HG03460 (cell line): ENCODE results near the gene CD101.

Source experiments
- ATAC-seq: cut with Tn5 transposase; IDR thresholded peaks from one replicate; pipeline ENCODE4 v1.9.1; 2021; ENCODE audit not compliant: unreplicated experiment

Gene CD101

GRCh38 chr1:117014209-117014608 lies 12.6 kb downstream of the CD101 start:
- no peak for ATAC-seq

- ATAC-seq: no peak
Measured at GRCh38 chr1:117015724-117016123, 14.2 kb downstream of the CD101 start.

- ATAC-seq: no peak
Measured at GRCh38 chr1:117017062-117017461, 15.5 kb downstream of the CD101 start.

GRCh38 chr1:117017648-117018047 lies 16.1 kb downstream of the CD101 start:
- ATAC-seq: no peak

- no peak for ATAC-seq
Measured at GRCh38 chr1:117020526-117021156, 19.1 kb downstream of the CD101 start.

GRCh38 chr1:117022114-117022513 lies 20.6 kb downstream of the CD101 start:
- no peak for ATAC-seq

- ATAC-seq: no peak
Measured at GRCh38 chr1:117025568-117025967, 24.0 kb downstream of the CD101 start.

GRCh38 chr1:117026361-117026760 lies 24.8 kb downstream of the CD101 start:
- ATAC-seq: no peak

GRCh38 chr1:117029685-117030084 lies 28.1 kb downstream of the CD101 start:
- ATAC-seq: no peak

- no peak for ATAC-seq
Measured at GRCh38 chr1:117030271-117030877, 28.8 kb downstream of the CD101 start.

GRCh38 chr1:117032266-117032665 lies 30.7 kb downstream of the CD101 start:
- no peak for ATAC-seq

GRCh38 chr1:117032681-117033539 lies 31.4 kb downstream of the CD101 start:
- no peak for ATAC-seq

GRCh38 chr1:117033772-117034171 lies 32.2 kb downstream of the CD101 start:
- ATAC-seq: no peak

- no peak for ATAC-seq
Measured at GRCh38 chr1:117034791-117035290, 33.3 kb downstream of the CD101 start.

- ATAC-seq: no peak
Measured at GRCh38 chr1:117036018-117036461, 34.5 kb downstream of the CD101 start.

- ATAC-seq: no peak
Measured at GRCh38 chr1:117037802-117038201, 36.2 kb downstream of the CD101 start.

GRCh38 chr1:117038236-117038635 lies 36.7 kb downstream of the CD101 start:
- ATAC-seq: no peak

GRCh38 chr1:117044217-117044616 lies 42.7 kb downstream of the CD101 start:
- no peak for ATAC-seq

GRCh38 chr1:117045644-117046043 lies 44.1 kb downstream of the CD101 start:
- ATAC-seq: no peak

GRCh38 chr1:117046781-117047180 lies 45.2 kb downstream of the CD101 start:
- no peak for ATAC-seq

- no peak for ATAC-seq
Measured at GRCh38 chr1:117047271-117047670, 45.7 kb downstream of the CD101 start.

- no peak for ATAC-seq
Measured at GRCh38 chr1:117049857-117050256, 48.3 kb downstream of the CD101 start.
